Parathyroid adenoma (tissue), 2 donors: ENCODE data around the gene PIP4K2A.
"Not testable (repeated sequence)": the region's sequence is repeated elsewhere in the genome, so short reads cannot be mapped to it uniquely, and the experiment has no call there.

ENCODE experiments used
- H2AFZ ChIP-seq: fragments of 300-600 bp; sonication (generic); one replicate; pipeline ENCODE4 v1.7.0; 2017; ENCODE audit warnings: antibody characterized with exemption, mild to moderate bottlenecking
- H3K27ac ChIP-seq: fragments of 300-600 bp; sonication (generic); one replicate; pipeline ENCODE4 v1.7.0; 2017
- H3K27me3 ChIP-seq: fragments of 300-600 bp; sonication (generic); one replicate; pipeline ENCODE4 v1.7.0; 2017; ENCODE audit warnings: low read length; ENCODE audit not compliant: control insufficient read depth, insufficient read depth
- H3K36me3 ChIP-seq: fragments of 300-600 bp; sonication (generic); one replicate; pipeline ENCODE4 v1.7.0; 2017; ENCODE audit warnings: low read length; ENCODE audit not compliant: control insufficient read depth, insufficient read depth
- H3K4me1 ChIP-seq: fragments of 300-600 bp; sonication (generic); one replicate; pipeline ENCODE4 v1.7.0; 2017; ENCODE audit warnings: control low read depth
- H3K4me2 ChIP-seq: fragments of 300-600 bp; sonication (generic); one replicate; pipeline ENCODE4 v1.7.0; 2017; ENCODE audit warnings: low read length
- H3K4me3 ChIP-seq: fragments of 300-600 bp; sonication (generic); one replicate; pipeline ENCODE4 v1.7.0; 2017; ENCODE audit warnings: low read depth, low read length
- H3K79me2 ChIP-seq: fragments of 300-600 bp; sonication (generic); one replicate; pipeline ENCODE4 v1.7.0; 2017; ENCODE audit warnings: control low read depth
- H3K9ac ChIP-seq: fragments of 300-600 bp; sonication (generic); one replicate; pipeline ENCODE4 v1.7.0; 2017; ENCODE audit warnings: mild to moderate bottlenecking
- H3K9me3 ChIP-seq: fragments of 300-600 bp; sonication (generic); one replicate; pipeline ENCODE4 v1.7.0; 2017; ENCODE audit warnings: low read length; ENCODE audit not compliant: control insufficient read depth
- CTCF ChIP-seq: fragments of 300-600 bp; sonication (generic); IDR thresholded peaks from one replicate; pipeline ENCODE4 v1.7.0; 2017; ENCODE audit warnings: antibody characterized with exemption, mild to moderate bottlenecking
- donor health status: primary hyperparathyroidism.

The PIP4K2A gene

GRCh38 chr10:22742678-22743077, 28.3 kb upstream of the PIP4K2A start:
- no peaks in the 10 kb centered on the region for H3K79me2 ChIP-seq
- no peaks in the 10 kb centered on the region for H3K9me3 ChIP-seq
- no peak overlapping the region for H3K4me2 ChIP-seq
- no peak overlapping the region for H3K27ac ChIP-seq
- no peaks in the 10 kb centered on the region for H3K27me3 ChIP-seq
- TF ChIP-seq CTCF: no peak
- no peak overlapping the region for H3K9ac ChIP-seq
- no peak overlapping the region for H2AFZ ChIP-seq
- H3K4me3 ChIP-seq: no peak overlapping the region
- no peaks in the 10 kb centered on the region for H3K4me1 ChIP-seq
- H3K36me3 ChIP-seq: no peaks in the 10 kb centered on the region

- not testable (repeated sequence) for H3K27ac ChIP-seq, H3K4me3 ChIP-seq, H3K4me2 ChIP-seq, H3K36me3 ChIP-seq, H3K9me3 ChIP-seq, H3K79me2 ChIP-seq, H3K4me1 ChIP-seq, H2AFZ ChIP-seq, H3K27me3 ChIP-seq, H3K9ac ChIP-seq
These were observed 27.3 kb upstream of the PIP4K2A start for GRCh38 chr10:22741631-22742030.

GRCh38 chr10:22740180-22740579, 25.8 kb upstream of the PIP4K2A start:
- H3K4me2 ChIP-seq: no peak overlapping the region
- H3K4me1 ChIP-seq: no peaks in the 10 kb centered on the region
- no peak for TF ChIP-seq CTCF
- no peaks in the 10 kb centered on the region for H3K36me3 ChIP-seq
- H3K4me3 ChIP-seq: no peak overlapping the region
- H3K27me3 ChIP-seq: no peaks in the 10 kb centered on the region
- H2AFZ ChIP-seq: no peak overlapping the region
- no peak overlapping the region for H3K27ac ChIP-seq
- no peaks in the 10 kb centered on the region for H3K79me2 ChIP-seq
- H3K9ac ChIP-seq: no peak overlapping the region
- no peaks in the 10 kb centered on the region for H3K9me3 ChIP-seq

- Histone ChIP-seq H3K4me3 (no peak overlapping the region), H3K27ac (no peak overlapping the region), H3K9ac (no peak overlapping the region), H3K4me2 (no peak overlapping the region), H2AFZ (no peak overlapping the region), H3K27me3 (no peaks in the 10 kb centered on the region), H3K9me3 (no peaks in the 10 kb centered on the region), H3K79me2 (no peaks in the 10 kb centered on the region), H3K36me3 (no peaks in the 10 kb centered on the region), H3K4me1 (no peaks in the 10 kb centered on the region)
- no peak for TF ChIP-seq CTCF
These were observed 23.2 kb upstream of the PIP4K2A start for GRCh38 chr10:22737587-22737986.

GRCh38 chr10:22736134-22736533, 21.8 kb upstream of the PIP4K2A start:
- no peak overlapping the region for H3K27ac ChIP-seq
- no peak overlapping the region for H3K4me3 ChIP-seq
- no peaks in the 10 kb centered on the region for H3K79me2 ChIP-seq
- no peaks in the 10 kb centered on the region for H3K4me1 ChIP-seq
- no peaks in the 10 kb centered on the region for H3K9me3 ChIP-seq
- no peaks in the 10 kb centered on the region for H3K27me3 ChIP-seq
- no peak overlapping the region for H2AFZ ChIP-seq
- H3K4me2 ChIP-seq: no peak overlapping the region
- no peaks in the 10 kb centered on the region for H3K36me3 ChIP-seq
- H3K9ac ChIP-seq: no peak overlapping the region
- no peak for TF ChIP-seq CTCF
